ENCODE data around the gene MMS22L.

MMS22L gene

DNA sequence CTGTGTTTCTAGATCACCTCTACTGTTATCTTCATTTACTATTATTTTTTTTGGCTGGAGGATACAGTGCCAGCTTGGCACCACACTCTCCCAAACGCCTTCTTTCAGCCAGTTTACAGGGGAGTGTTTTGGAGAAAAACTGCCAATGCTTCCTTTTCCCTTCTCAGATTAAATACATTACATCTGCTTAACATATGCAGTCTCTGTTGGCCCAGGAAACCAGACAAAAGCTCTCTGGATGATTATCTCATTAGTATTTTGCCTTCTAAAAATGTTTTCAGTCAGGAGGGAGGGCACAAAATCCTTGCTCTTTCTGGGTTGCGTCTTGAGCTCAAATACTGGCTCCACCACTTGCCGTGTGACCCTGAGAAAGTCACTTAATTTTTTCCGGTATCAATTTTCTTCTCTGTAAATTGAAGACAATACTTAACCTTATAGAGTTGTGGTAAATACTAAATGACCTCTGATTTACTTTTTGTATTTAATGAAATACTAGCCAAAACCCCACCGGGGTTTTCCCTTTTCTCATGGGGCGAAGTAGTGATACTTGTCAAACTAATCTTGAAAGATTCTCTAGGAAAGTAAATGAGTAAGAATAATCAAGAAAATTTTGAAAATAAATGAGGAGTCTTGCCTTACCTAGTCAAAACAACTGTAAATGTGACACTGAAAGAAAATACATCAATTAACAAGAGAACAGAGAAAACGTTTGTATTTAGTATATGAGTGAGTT lies 146.2 kb downstream of the MMS22L start:
- no peak for DNase-seq

DNA sequence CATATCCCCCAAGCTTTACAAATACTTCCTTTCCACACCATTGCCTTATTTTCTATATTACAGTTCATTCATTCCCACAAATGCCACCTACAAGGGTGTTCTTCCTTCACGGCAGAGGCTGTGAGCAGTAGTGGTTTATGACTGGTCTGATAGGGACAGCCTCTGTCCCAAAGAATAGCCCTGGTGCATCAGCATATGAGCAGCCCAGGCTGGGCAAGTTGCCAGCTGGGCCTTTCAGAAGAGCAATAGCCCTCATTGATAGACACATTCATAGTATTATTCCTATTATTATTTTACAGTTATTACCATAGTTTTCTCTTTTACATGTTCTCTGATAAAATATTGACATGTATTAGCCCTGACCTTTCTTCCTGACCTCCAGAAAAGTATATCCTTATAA lies 149.9 kb downstream of the MMS22L start:
- DNase-seq, result no peak

DNA sequence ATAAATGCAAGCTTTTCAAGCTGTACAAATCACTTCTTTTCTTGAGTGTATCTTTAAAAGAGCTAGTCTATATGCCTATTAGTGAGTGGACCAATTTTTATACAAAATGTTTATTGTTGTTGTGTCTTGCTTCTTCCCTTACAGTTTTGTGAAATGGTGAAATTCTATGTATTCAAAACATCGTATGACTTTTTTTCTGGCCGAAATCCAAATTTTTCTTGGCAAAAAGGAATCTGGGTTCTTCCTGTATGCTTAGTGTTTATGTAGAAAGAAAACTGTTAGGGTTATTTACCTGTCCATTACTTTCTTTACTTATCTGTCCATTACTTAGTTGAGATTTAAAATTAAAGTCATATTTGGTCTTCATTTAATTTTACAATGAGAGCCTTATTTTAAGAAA lies 153.9 kb downstream of the MMS22L start:
- no peak for DNase-seq

DNA sequence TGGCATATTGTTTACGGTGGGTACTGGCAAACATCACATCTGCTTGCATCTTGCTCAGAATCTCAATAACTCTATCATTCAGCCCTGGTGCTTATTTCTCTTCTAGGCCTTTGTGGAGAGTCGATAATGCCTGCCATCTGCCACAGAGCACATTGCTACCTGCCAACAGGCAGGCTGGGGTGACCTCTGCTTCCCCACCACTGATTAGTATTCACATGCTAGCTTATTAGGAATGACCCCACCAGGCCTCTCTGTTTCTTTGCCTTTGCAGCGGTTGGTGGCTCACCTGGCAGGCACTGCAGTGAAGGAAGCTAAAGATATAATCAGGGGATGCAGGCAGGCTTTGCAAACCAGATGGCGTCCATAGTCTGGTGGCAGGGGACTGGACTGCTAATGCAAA lies 154.5 kb downstream of the MMS22L start:
- no peak for DNase-seq

DNA sequence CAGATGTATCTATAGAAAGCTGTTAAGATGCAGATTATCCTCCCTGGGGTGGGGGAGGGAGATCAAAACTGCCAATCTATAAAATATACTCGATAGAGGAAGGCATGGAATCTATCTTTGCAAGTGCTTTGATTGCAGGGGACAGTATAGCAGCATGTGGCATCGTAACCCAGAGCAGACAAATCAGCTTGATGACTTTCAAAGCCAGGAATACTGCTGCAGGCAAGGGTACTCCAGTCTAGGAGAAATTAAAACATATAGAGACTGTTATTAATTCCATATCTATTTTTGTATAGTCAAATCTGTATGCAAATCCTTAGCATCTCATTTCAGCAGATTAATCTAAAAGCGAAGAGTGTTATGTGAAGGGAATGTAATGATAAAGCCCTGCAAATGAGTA lies 159.4 kb downstream of the MMS22L start:
- DNase-seq, result no peak

DNA sequence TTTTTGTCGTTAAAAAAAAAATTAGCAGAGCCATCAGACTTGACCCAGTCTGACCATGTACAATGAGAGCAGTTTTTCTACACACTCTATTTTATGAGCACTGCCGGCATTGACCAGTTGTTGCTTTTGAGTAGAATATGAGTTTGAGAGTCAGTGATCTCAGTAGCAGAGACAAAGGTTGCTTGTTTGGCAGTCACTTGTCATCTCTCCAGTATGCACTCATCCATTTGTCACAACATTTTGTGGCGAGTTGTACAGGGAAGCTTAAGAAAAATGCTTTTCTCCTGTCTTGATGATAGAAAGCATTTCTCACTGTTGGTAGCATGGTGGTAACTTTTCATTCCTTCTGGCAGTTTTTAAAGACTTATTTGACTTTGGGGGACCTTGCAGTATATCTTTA lies 159.9 kb downstream of the MMS22L start:
- DNase-seq, result no peak

DNA sequence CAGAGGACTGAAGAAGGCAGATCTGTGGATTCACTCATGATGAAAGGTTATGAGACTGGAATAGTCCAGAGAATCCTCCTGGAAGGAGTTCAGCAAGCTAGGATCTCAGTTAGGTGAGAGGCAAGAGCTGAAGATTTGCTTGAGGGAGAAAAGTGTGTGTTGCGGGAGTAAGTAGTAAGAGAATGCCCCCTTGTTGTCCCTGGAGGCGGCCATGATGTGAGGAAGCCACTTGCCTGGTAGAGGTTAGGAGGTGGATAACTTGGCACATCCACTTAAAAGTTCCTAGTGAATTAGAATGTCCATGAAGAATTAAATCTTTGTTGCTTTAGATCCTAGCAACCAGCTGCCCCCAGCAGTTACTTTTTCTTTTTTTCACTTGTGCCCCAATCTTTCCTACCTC lies 162.5 kb downstream of the MMS22L start:
- no peak for DNase-seq

DNA sequence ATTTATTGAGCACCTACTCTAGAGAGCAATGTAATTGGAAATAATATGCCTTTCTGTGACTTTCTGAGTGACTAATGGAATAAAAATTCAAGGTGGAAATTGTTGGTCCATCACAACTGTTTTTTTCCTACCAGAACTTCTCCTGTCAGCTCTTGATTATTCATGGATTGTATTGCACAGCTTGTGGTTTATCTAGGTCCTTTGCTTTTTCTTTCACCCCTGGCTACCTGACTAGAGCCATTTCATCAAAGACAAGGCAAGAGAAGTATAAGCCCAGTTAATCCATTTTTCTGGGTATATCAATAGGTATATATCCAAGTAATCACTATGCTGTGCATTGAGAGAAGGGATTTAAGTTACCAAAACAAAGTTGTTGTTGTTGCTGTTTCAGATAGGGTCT lies 168.4 kb downstream of the MMS22L start:
- no peak for DNase-seq

DNA sequence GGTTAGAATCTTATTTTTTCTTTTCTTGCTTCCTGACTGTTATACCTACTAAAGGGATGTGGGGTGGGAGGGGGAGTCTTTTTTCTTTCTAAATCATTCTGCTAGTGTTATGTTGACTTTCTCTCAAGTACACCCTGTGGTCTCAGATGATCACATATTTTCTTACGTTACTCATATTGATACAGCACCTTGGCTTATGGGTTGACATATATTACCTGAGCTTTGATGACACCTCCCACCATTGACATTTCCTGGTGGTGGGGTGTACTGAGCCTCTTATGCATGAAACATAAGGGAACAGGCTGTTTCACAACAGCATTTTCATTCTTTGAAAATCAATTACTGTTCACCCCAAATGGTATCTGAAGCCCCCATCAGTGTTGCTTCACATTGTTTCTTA lies 169.8 kb downstream of the MMS22L start:
- DNase-seq, result no peak

DNA sequence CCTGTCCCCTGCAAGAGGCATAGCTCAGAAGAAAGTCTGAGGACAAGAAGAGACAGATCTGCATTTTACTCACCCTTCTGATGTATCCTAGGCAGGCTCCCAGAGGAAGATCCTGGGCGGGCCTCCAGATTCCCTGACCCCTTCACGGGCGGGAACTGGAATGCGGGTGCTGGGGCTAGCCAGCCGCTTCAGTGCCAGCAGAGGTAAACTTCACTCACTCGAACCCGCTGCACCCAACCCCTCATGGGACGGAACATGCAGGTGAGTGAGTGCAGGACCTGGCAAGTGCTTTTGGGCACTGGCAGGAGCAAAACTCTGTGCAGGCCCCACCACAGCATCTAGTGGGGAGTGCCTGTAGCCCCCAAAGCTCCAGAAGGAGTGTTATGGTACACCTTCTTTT lies 171.8 kb downstream of the MMS22L start:
- no peak for DNase-seq

DNA sequence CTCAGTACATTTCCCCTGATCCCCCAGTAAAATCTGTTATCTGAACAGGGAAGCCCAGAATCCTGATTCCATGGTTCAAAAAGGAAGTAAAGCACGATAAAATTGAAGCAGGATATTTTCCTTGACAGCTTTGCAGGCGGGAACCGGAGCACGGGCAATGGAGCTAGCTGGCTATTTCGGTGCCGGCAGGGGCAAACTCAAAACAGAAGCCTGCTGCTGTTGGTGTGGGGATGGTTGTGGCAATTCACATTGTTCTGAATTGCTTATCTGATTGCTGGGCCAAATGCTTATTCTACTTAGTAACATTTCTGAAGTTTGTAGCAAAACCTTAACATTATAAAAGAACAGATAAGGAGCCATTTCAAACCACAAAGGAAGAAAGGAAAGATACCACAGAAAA lies 172.4 kb downstream of the MMS22L start:
- DNase-seq, result no peak

DNA sequence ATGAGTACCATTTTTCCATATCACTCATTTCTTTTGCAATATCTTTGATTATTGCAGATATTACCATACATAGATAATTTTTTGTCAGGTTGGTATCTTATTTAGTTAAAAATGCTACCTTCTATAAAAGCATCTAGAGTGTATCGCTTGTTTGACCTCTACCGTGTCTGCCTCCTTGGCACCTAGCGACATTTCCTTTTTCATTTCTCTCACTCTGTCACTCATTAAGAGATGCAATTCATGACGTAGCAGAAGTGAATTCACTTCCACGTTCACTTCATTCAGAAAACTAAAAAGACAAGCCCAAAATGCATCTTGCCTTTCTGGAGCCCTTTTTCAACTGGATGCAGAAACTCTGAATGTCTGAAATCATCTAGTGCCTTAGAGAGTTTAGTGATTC lies 172.9 kb downstream of the MMS22L start:
- DNase-seq, result no peak

DNA sequence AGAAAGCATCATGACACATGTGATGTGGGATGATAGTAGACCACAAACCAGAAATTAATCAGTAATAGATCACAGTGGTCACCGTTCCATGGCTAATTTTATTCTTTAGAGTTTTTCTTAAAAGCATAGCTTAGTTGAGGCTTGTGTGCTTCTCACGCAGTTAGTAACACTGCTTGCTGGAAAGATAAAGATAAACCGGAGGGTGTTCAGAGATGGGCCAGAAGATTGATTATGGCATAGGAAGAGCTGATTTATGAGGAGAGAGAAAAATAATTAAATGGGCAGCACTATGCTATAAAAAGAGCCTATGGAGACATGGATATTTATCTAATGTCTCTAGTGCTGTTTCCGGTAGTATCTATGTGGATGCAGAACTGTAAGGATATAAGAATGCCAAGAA lies 173.6 kb downstream of the MMS22L start:
- no peak for DNase-seq

DNA sequence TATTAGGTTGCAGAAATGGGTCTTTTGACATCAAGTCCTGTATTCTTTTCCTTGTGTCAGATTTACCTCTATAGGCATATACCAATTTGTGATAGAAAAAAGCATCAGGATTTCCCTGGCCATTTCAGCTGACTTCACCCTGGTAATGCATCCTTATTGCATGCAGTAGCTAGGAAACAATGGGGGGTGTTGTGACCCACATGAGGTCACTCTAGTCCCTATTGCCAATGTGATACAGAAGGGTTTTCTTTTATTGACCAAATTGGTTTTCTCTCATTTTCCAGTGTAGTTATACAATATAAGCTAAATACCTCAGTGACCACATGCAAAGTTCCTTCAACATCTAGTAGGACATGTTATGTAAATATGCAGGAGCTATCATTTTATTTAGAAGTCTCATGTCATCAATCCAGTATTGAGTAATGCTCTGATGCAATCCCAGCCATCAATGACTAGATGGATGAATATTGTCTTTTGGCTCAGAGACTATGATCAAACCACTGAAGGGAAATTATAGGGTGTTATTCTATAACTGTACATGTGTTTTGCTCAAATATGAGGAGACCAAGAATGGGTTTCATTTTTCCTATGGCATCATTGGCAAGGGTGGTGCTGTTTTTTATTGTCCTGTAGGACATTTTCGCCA lies 180.7 kb downstream of the MMS22L start:
- no peak for DNase-seq

DNA sequence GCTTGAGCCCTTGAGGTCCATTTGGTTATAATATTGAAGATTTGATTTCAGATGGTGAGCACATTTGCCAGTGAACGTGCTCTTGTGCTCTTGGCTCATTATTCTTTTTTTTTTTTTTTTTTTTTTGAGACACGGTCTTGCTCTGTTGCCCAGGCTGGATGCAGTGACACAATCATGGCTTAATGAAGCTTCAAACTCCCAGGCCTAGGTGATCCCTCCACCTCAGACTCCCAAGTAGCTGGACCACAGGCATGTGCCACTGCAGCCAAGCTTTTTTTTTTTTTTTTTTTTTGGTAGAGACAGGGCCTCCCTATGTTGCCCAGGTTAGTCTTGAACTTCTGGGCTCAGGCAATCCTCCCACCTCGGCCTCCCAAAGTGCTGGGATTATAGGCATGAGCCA lies 182.3 kb downstream of the MMS22L start:
- no peak for DNase-seq

DNA sequence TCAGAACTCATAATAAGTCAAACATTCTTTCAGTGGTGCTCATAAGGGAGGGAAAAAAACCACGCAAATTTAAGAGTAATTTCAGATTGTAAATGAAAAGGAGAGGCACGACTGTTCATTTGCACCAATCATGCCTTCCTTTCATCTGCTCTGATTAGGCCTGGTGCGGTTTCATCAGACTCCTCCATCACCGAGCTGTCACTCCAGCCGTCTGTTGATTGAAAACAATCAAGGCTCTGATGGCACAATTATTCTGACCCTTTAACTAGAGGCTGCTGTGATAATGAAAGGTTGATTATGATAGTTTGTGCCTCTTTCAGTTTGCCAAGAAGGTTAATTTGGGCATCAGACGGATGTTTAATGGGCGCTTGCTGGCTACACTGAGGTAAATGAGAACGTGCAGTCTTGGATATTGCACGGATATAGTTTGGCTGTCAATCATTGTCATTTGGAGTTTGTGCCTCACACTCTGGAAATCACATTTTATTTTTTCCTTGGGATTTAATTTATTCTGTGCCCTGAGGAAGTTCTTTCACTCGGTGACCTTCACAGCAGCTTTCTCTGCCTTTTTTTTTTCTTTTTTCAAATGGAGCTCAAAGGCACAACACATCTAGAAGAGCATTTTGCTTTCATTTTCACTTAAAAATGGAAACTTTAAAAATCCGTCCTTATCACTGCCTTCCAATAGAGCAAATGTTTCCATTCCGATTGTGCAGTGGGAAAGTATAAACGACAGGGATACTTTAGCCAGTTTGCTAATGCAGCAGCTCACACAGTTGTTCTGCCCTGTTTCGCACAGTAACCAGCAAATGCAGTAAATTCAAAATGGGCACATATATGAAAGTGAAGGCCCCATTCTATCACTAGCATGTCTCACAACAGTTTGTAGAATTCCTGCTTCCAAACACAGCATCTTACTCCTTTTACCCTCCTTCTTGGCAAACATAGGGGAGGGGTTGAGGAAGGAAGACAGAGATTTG lies 185.7 kb downstream of the MMS22L start:
- DNase-seq, result no peak

DNA sequence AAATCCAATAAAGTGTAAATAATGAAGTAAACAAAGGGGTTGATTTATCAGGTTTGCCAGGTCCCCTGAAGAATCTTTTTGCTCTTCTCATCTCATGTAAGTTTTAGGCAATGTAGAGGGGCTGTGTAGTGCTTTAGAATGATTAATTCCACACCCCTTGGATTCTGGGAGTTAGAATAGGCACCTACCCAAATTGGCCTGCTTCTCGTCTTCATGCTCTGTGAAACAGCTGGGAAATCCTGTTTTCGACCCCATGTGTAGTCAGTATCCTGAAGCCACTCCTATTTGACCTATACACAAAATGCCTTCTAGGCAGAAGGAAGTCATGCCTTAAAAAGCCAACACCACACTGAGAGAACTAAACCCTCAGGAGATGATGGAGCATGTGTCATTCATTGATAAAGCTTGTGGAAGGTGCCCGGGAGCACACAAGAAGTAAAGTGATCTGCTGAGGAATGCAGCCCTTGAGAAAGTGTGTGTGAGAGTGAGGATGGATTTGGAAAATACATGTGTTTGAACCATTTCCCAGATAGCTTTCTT lies 187.6 kb downstream of the MMS22L start:
- DNase-seq, result no peak

DNA sequence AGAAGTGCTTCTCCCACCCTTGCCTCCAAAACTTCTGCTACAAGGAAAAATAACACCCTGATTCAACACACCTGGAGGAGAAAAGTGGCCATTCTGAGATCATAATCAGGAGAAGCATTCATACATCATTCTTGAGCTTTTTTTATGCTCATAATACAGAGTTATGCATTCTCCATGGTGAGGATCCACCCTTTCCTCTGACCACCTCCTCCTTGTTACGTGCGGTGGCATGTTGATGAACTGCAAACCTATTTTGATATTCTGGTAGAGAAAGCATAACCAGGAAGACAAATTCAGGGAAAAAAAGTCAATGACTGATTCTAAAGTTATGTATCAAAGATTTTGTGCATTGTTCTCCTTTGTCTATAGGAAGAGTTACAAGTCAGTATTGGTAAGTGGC lies 188.6 kb downstream of the MMS22L start:
- no peak for DNase-seq

DNA sequence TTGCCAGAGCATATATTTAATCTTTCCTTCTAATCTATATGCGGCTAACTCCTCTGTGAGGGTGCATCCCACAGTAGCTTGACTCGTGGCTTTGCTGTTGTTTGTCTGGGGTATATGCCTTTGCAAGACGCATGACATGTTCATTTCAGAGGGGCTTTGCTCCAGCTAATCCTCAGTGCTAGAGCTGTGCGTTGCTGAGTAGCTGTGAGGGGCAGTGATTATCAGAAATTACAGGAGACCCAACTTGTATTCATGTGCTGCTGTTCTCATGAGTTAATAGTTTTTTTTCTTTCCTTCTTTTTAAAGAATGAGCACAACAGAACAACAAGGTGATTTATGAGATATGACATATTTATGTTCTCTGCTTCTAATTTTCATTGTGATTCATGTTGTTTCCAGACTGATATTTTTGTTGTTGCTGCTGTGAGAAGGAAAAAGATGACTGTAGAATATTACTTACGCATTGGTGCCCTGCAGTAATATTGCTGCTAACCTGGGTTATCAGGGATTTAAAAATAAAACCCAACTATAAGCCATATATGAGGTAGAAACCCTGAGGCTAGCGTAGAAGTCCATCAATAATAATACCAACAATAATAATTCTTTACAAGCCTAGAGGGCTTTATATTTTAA lies 190.2 kb downstream of the MMS22L start:
- DNase-seq, result no peak
